ENCODE results near the gene OOSP3.
"Not testable (repeated sequence)": the region's sequence is repeated elsewhere in the genome, so short reads cannot be mapped to it uniquely, and the experiment has no call there.

DNA sequence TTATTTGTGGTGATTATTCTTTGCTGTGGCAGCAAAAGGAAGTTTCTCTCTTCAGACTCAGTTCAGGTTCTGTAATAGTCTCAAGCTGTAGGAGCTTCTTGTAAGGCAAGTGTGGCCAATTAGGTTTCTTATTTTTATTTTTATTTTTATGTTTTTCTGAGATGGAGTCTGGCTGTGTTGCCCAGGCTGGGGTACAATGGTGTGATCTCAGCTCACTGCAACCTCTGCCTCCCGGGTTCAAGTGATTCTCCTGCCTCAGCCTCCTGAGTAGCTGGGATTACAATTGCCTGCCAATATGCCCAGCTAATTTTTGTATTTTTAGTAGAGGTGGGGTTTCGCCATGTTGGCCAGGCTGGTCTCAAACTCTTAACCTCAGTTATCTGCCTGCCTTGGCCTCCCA lies 29.0 kb upstream of the OOSP3 start:
- TF ChIP-seq, protein P1, sequence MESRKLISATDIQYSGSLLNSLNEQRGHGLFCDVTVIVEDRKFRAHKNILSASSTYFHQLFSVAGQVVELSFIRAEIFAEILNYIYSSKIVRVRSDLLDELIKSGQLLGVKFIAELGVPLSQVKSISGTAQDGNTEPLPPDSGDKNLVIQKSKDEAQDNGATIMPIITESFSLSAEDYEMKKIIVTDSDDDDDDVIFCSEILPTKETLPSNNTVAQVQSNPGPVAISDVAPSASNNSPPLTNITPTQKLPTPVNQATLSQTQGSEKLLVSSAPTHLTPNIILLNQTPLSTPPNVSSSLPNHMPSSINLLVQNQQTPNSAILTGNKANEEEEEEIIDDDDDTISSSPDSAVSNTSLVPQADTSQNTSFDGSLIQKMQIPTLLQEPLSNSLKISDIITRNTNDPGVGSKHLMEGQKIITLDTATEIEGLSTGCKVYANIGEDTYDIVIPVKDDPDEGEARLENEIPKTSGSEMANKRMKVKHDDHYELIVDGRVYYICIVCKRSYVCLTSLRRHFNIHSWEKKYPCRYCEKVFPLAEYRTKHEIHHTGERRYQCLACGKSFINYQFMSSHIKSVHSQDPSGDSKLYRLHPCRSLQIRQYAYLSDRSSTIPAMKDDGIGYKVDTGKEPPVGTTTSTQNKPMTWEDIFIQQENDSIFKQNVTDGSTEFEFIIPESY (IDR thresholded peaks at IDR 0.05; ENCODE audit: borderline replicate concordance, low read depth), result not testable (repeated sequence)
- TF ChIP-seq, protein P2, sequence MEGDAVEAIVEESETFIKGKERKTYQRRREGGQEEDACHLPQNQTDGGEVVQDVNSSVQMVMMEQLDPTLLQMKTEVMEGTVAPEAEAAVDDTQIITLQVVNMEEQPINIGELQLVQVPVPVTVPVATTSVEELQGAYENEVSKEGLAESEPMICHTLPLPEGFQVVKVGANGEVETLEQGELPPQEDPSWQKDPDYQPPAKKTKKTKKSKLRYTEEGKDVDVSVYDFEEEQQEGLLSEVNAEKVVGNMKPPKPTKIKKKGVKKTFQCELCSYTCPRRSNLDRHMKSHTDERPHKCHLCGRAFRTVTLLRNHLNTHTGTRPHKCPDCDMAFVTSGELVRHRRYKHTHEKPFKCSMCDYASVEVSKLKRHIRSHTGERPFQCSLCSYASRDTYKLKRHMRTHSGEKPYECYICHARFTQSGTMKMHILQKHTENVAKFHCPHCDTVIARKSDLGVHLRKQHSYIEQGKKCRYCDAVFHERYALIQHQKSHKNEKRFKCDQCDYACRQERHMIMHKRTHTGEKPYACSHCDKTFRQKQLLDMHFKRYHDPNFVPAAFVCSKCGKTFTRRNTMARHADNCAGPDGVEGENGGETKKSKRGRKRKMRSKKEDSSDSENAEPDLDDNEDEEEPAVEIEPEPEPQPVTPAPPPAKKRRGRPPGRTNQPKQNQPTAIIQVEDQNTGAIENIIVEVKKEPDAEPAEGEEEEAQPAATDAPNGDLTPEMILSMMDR (IDR thresholded peaks at IDR 0.05), result not testable (repeated sequence)
- TF ChIP-seq FOXJ3 (CRISPR knock-in tag; IDR thresholded peaks at IDR 0.05); RXRA (IDR thresholded peaks at IDR 0.05; ENCODE audit: borderline replicate concordance, low read depth); POLR2AphosphoS5 (IDR thresholded peaks at IDR 0.05; ENCODE audit: low read depth, low read length); SMC3 (IDR thresholded peaks at IDR 0.05; ENCODE audit: low read depth, low read length); YY1 (IDR thresholded peaks at IDR 0.05; ENCODE audit: low read depth); EZH2phosphoT487 (IDR thresholded peaks at IDR 0.05; ENCODE audit: borderline replicate concordance, low read depth); NFIC (IDR thresholded peaks at IDR 0.05; ENCODE audit: borderline replicate concordance): not testable (repeated sequence)
- TF ChIP-seq, protein P3, sequence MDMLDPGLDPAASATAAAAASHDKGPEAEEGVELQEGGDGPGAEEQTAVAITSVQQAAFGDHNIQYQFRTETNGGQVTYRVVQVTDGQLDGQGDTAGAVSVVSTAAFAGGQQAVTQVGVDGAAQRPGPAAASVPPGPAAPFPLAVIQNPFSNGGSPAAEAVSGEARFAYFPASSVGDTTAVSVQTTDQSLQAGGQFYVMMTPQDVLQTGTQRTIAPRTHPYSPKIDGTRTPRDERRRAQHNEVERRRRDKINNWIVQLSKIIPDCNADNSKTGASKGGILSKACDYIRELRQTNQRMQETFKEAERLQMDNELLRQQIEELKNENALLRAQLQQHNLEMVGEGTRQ (IDR thresholded peaks at IDR 0.05; ENCODE audit: borderline replicate concordance, low read depth, low read length), result not testable (repeated sequence)
- TF ChIP-seq, protein P4, sequence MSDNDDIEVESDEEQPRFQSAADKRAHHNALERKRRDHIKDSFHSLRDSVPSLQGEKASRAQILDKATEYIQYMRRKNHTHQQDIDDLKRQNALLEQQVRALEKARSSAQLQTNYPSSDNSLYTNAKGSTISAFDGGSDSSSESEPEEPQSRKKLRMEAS (IDR thresholded peaks at IDR 0.05; ENCODE audit: low read depth), result not testable (repeated sequence)
